Endothelial cell (in vitro differentiated cells): Measurements from ENCODE around the gene FOXP4. TPM values are rescaled to one million over a fixed set of nuclear protein-coding genes. Genes with fewer than 3 reads are reported as not detected.

Source experiments
- DNase-seq: peaks from one replicate; pipeline ENCODE4 v3.0.0; 2021; ENCODE audit warnings: low spot score
- H3K27ac Mint-ChIP-seq: one replicate; pipeline ENCODE4 v1.8.0; 2021; ENCODE audit warnings: mixed read lengths, inconsistent platforms; ENCODE audit not compliant: unreplicated experiment
- H3K27me3 Mint-ChIP-seq: one replicate; pipeline ENCODE4 v1.8.0; 2021; ENCODE audit warnings: mild to moderate bottlenecking, moderate library complexity, mixed read lengths, inconsistent platforms; ENCODE audit not compliant: unreplicated experiment
- H3K36me3 Mint-ChIP-seq: one replicate; pipeline ENCODE4 v1.8.0; 2021; ENCODE audit warnings: mild to moderate bottlenecking, low read depth, mixed read lengths, inconsistent platforms; ENCODE audit not compliant: unreplicated experiment
- H3K4me1 Mint-ChIP-seq: one replicate; pipeline ENCODE4 v1.8.0; 2021; ENCODE audit warnings: mild to moderate bottlenecking, mixed read lengths, inconsistent platforms; ENCODE audit not compliant: unreplicated experiment
- H3K4me3 Mint-ChIP-seq: one replicate; pipeline ENCODE4 v1.8.0; 2021; ENCODE audit warnings: mild to moderate bottlenecking, mixed read lengths, inconsistent platforms; ENCODE audit not compliant: unreplicated experiment
- H3K9me3 Mint-ChIP-seq: one replicate; pipeline ENCODE4 v1.8.0; 2021; ENCODE audit warnings: mixed read lengths, inconsistent platforms; ENCODE audit not compliant: unreplicated experiment
- long read RNA-seq: library from polyadenylated mRNA; unstranded; transcript quantifications from one replicate; pipeline ENCODE4 v2.0.0, GENCODE V29; 2020; ENCODE audit not compliant: unreplicated experiment
- total RNA-seq: library from RNA; stranded (reverse); fragmentation: NEBNext Ultra II Directional; extraction: Animal tissue kit (Norgen Biotek cat#: 25700); gene quantifications from one replicate; pipeline ENCODE4 v1.2.1, GENCODE V29; 2021; ENCODE audit not compliant: unreplicated experiment
- TF ChIP-seq, protein P1 (sequence below): fragments of 200-600 bp; sonication (generic); IDR thresholded peaks from one replicate; pipeline ENCODE4 v1.5.0; 2021; ENCODE audit warnings: antibody characterized with exemption; ENCODE audit not compliant: unreplicated experiment

The FOXP4 gene, protein sequence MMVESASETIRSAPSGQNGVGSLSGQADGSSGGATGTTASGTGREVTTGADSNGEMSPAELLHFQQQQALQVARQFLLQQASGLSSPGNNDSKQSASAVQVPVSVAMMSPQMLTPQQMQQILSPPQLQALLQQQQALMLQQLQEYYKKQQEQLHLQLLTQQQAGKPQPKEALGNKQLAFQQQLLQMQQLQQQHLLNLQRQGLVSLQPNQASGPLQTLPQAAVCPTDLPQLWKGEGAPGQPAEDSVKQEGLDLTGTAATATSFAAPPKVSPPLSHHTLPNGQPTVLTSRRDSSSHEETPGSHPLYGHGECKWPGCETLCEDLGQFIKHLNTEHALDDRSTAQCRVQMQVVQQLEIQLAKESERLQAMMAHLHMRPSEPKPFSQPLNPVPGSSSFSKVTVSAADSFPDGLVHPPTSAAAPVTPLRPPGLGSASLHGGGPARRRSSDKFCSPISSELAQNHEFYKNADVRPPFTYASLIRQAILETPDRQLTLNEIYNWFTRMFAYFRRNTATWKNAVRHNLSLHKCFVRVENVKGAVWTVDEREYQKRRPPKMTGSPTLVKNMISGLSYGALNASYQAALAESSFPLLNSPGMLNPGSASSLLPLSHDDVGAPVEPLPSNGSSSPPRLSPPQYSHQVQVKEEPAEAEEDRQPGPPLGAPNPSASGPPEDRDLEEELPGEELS
- total RNA-seq: 32.5 TPM
- long read RNA-seq, partial matches to known transcripts: 0 of 1 reads
- long read RNA-seq, other reads (novel, unspliced or antisense): 1 of 1 reads

- no peaks in the 10 kb centered on the region for H3K9me3 Mint-ChIP-seq
- peaks cover 33% of the 10 kb centered on the region for H3K4me1 Mint-ChIP-seq
- TF ChIP-seq, protein P1, sequence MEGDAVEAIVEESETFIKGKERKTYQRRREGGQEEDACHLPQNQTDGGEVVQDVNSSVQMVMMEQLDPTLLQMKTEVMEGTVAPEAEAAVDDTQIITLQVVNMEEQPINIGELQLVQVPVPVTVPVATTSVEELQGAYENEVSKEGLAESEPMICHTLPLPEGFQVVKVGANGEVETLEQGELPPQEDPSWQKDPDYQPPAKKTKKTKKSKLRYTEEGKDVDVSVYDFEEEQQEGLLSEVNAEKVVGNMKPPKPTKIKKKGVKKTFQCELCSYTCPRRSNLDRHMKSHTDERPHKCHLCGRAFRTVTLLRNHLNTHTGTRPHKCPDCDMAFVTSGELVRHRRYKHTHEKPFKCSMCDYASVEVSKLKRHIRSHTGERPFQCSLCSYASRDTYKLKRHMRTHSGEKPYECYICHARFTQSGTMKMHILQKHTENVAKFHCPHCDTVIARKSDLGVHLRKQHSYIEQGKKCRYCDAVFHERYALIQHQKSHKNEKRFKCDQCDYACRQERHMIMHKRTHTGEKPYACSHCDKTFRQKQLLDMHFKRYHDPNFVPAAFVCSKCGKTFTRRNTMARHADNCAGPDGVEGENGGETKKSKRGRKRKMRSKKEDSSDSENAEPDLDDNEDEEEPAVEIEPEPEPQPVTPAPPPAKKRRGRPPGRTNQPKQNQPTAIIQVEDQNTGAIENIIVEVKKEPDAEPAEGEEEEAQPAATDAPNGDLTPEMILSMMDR: no peak
- H3K27me3 Mint-ChIP-seq: peaks cover 9% of the 10 kb centered on the region
- peak within 1 kb of the TSS; percentile 98 for H3K4me3 Mint-ChIP-seq
- no peak within 1 kb of the TSS for H3K27ac Mint-ChIP-seq
- no peaks in the 10 kb centered on the region for H3K36me3 Mint-ChIP-seq
- DNase-seq: peak; percentile 74
Observed at GRCh38 chr6:41545703-41546474, at the start of gene FOXP4. TSS of gene FOXP4 (plus strand) at chr6:41546381. CDS start at chr6:41565761, 19,380 bp downstream.

- Mint-ChIP-seq H3K36me3 (no peaks in the 10 kb centered on the region), H3K27me3 (peaks cover 8% of the 10 kb centered on the region), H3K9me3 (no peaks in the 10 kb centered on the region), H3K27ac (no peak overlapping the region), H3K4me1 (peaks cover 23% of the 10 kb centered on the region), H3K4me3 (no peak overlapping the region)
- no peak for DNase-seq
- TF ChIP-seq, protein P1: no peak
Observed at GRCh38 chr6:41497573-41497972, 48.6 kb upstream of the FOXP4 start.

- Mint-ChIP-seq H3K4me3 (no peak overlapping the region), H3K36me3 (no peaks in the 10 kb centered on the region), H3K4me1 (peaks cover 27% of the 10 kb centered on the region), H3K9me3 (no peaks in the 10 kb centered on the region), H3K27ac (no peak overlapping the region), H3K27me3 (peaks cover 8% of the 10 kb centered on the region)
- DNase-seq: no peak
- TF ChIP-seq, protein P1: no peak
Observed at GRCh38 chr6:41497994-41498393, 48.2 kb upstream of the FOXP4 start.

- Mint-ChIP-seq H3K9me3 (no peaks in the 10 kb centered on the region), H3K27ac (no peak overlapping the region), H3K4me1 (peaks cover 29% of the 10 kb centered on the region), H3K4me3 (no peak overlapping the region), H3K36me3 (no peaks in the 10 kb centered on the region), H3K27me3 (peaks cover 7% of the 10 kb centered on the region)
- DNase-seq: no peak
- TF ChIP-seq, protein P1: no peak
Observed at GRCh38 chr6:41498968-41499599, 47.1 kb upstream of the FOXP4 start.
